CD14-positive monocyte (primary cell): ENCODE data around the gene RALY. TPM values are rescaled to one million over a fixed set of nuclear protein-coding genes. Genes with fewer than 3 reads are reported as not detected.
A peak's percentile ranks its signal among the peaks of the same experiment; 100 is the strongest.

Source experiments
- DNase-seq, 3 donors: peaks; one replicate each; pipeline ENCODE4 v3.0.0-alpha.2; 2011 to 2022
- H2AFZ ChIP-seq: 2 replicates; pipeline ENCODE4 v1.6.0; 2012; ENCODE audit warnings: mild to moderate bottlenecking, low read depth, low read length, inconsistent platforms; ENCODE audit not compliant: insufficient read depth, poor library complexity, severe bottlenecking
- H3K27ac ChIP-seq, 2 donors: 1 replicate in 1 of 2; 2 replicates in 1 of 2; pipeline ENCODE4 v1.5.1; 2012 to 2013; ENCODE audit warnings: low read length in 2 of 2, control low read depth in 1 of 2, inconsistent platforms in 1 of 2, low read depth in 1 of 2, mild to moderate bottlenecking in 1 of 2
- H3K27me3 ChIP-seq, 2 donors: one replicate each; pipeline versions ENCODE4 v1.6.0 to v1.6.1; 2011 to 2013; ENCODE audit warnings: low read length in 2 of 2; ENCODE audit not compliant: control insufficient read depth in 2 of 2, insufficient read depth in 2 of 2
- H3K36me3 ChIP-seq, 2 donors: replicated peaks in 1 of 2; 1 replicate in 1 of 2; 2 replicates in 1 of 2; pipeline versions ENCODE4 v1.5.1 to v1.6.1; 2012 to 2013; ENCODE audit warnings: low read length in 2 of 2, control low read depth in 1 of 2, inconsistent platforms in 1 of 2, mild to moderate bottlenecking in 1 of 2; ENCODE audit not compliant: insufficient read depth in 2 of 2, control insufficient read depth in 1 of 2
- H3K4me1 ChIP-seq, 2 donors: 1 replicate in 1 of 2; 2 replicates in 1 of 2; pipeline versions ENCODE4 v1.5.1 to v1.6.1; 2012 to 2013; ENCODE audit warnings: low read length in 2 of 2, control low read depth in 1 of 2, inconsistent platforms in 1 of 2, mild to moderate bottlenecking in 1 of 2, moderate library complexity in 1 of 2; ENCODE audit not compliant: insufficient read depth in 2 of 2, control insufficient read depth in 1 of 2
- H3K4me2 ChIP-seq: replicated peaks from 2 replicates; pipeline ENCODE3; 2012; ENCODE audit warnings: low read length, moderate library complexity, mild to moderate bottlenecking; ENCODE audit not compliant: poor library complexity, severe bottlenecking; ENCODE audit errors: extremely low read depth
- H3K4me3 ChIP-seq, 3 experiments: fragments of 200-600 bp in 1 of 3; sonication (generic) in 1 of 3; replicated peaks in 1 of 3; 1 replicate in 2 of 3; 2 replicates in 1 of 3; pipeline ENCODE4 v1.5.1; 2011 to 2013; ENCODE audit warnings: low read length in 3 of 3, mild to moderate bottlenecking in 3 of 3, control low read depth in 2 of 3, low read depth in 2 of 3, inconsistent platforms in 1 of 3, moderate library complexity in 1 of 3
- H3K79me2 ChIP-seq: 2 replicates; pipeline ENCODE4 v1.6.0; 2012; ENCODE audit warnings: mild to moderate bottlenecking, control low read depth, inconsistent platforms, low read length, moderate library complexity; ENCODE audit not compliant: insufficient read depth
- H3K9ac ChIP-seq: 2 replicates; pipeline ENCODE4 v1.6.0; 2017; ENCODE audit warnings: low read length, mild to moderate bottlenecking; ENCODE audit not compliant: insufficient read depth, poor library complexity, severe bottlenecking
- H3K9me3 ChIP-seq, 2 donors: replicated peaks in 1 of 2; 1 replicate in 1 of 2; 2 replicates in 1 of 2; pipeline versions ENCODE4 v1.5.1 to v1.6.1; 2012 to 2013; ENCODE audit warnings: low read length in 2 of 2, control low read depth in 1 of 2; ENCODE audit not compliant: control insufficient read depth in 1 of 2, insufficient read depth in 1 of 2
- H4K20me1 ChIP-seq: 2 replicates; pipeline ENCODE4 v1.6.0; 2012; ENCODE audit warnings: mild to moderate bottlenecking, low read length, control low read depth, moderate library complexity; ENCODE audit not compliant: insufficient read depth
- H3K27ac Mint-ChIP-seq, 7 donors: one replicate each; pipeline ENCODE4 v1.8.0; 2020; ENCODE audit warnings: mild to moderate bottlenecking in 7 of 7, mixed read lengths in 7 of 7, moderate library complexity in 6 of 7, inconsistent platforms in 2 of 7
- H3K27me3 Mint-ChIP-seq, 3 donors: one replicate each; pipeline ENCODE4 v1.8.0; 2021 to 2022; ENCODE audit warnings: low read depth in 3 of 3, mild to moderate bottlenecking in 3 of 3, mixed read lengths in 3 of 3, moderate library complexity in 3 of 3, inconsistent platforms in 1 of 3
- H3K36me3 Mint-ChIP-seq, 2 donors: one replicate each; pipeline ENCODE4 v1.8.0; 2020; ENCODE audit warnings: mixed read lengths in 2 of 2, inconsistent platforms in 1 of 2, mild to moderate bottlenecking in 1 of 2
- H3K4me1 Mint-ChIP-seq: one replicate; pipeline ENCODE4 v1.8.0; 2020; ENCODE audit warnings: mild to moderate bottlenecking, mixed read lengths
- H3K4me3 Mint-ChIP-seq, 2 donors: one replicate each; pipeline ENCODE4 v1.8.0; 2020; ENCODE audit warnings: mild to moderate bottlenecking in 2 of 2, mixed read lengths in 2 of 2, moderate library complexity in 1 of 2
- H3K9me3 Mint-ChIP-seq, 7 donors: one replicate each; pipeline ENCODE4 v1.8.0; 2020 to 2022; ENCODE audit warnings: mixed read lengths in 7 of 7, mild to moderate bottlenecking in 6 of 7, moderate library complexity in 6 of 7, inconsistent platforms in 2 of 7
- WGBS: methylation state at CpG from one replicate; pipeline ENCODE4 v1.1.5; 2013; ENCODE audit warnings: missing lambda C conversion rate; ENCODE audit not compliant: insufficient coverage; 5-methylcytosine and 5-hydroxymethylcytosine counted together
- intact Hi-C, 2 donors: fragments of 100-400 bp; cut with micrococcal nuclease; formaldehyde crosslinking; loops; one replicate each; pipeline versions ENCODE4 v1.15.0 to v1.15.1; 2023
- polyA plus RNA-seq, 3 donors: library from polyadenylated mRNA; depleted of rRNA in 1 of 3; unstranded in 2 of 3; stranded (reverse) in 1 of 3; fragments of 300-500 nt in 2 of 3; fragments of >200 nt in 1 of 3; fragmentation: Illumina TruSeq in 2 of 3; gene quantifications; 1 replicate in 2 of 3; 2 replicates in 1 of 3; pipeline ENCODE4 v1.2.3, GENCODE V29; 2012 to 2021
- TF ChIP-seq, protein P1 (sequence below): fragments of 200-600 bp; IDR thresholded peaks from one replicate; pipeline ENCODE4 v1.8.0; 2022; ENCODE audit warnings: antibody characterized with exemption, mild to moderate bottlenecking

Gene RALY
- polyA plus RNA-seq, 3 donors, result 88.4 to 154 (median 152) TPM

- Histone ChIP-seq H3K9ac (no peak overlapping the region), H3K9me3 (peaks cover 24 to 26% of the 10 kb centered on the region in 2 donors), H2AFZ (no peak overlapping the region), H3K27me3 (no peaks in the 10 kb centered on the region), H3K27ac (no peak overlapping the region), H4K20me1 (no peaks in the 10 kb centered on the region), H3K4me3 (no peak overlapping the region), H3K4me2 (no peak overlapping the region), H3K79me2 (no peaks in the 10 kb centered on the region), H3K36me3 (no peaks in the 10 kb centered on the region), H3K4me1 (no peaks in the 10 kb centered on the region)
- Mint-ChIP-seq H3K4me1 (no peaks in the 10 kb centered on the region), H3K4me3 (no peak overlapping the region), H3K36me3 (no peaks in the 10 kb centered on the region), H3K27ac (no peak overlapping the region), H3K27me3 (peaks cover 0 to 5% (median 3%) of the 10 kb centered on the region in 3 donors), H3K9me3 (peaks cover 23 to 32% (median 29%) of the 10 kb centered on the region in 7 donors)
- peak in 1 of 3 donors; percentile 18 for DNase-seq
- intact Hi-C loops, result no loop called here
- TF ChIP-seq, protein P1, sequence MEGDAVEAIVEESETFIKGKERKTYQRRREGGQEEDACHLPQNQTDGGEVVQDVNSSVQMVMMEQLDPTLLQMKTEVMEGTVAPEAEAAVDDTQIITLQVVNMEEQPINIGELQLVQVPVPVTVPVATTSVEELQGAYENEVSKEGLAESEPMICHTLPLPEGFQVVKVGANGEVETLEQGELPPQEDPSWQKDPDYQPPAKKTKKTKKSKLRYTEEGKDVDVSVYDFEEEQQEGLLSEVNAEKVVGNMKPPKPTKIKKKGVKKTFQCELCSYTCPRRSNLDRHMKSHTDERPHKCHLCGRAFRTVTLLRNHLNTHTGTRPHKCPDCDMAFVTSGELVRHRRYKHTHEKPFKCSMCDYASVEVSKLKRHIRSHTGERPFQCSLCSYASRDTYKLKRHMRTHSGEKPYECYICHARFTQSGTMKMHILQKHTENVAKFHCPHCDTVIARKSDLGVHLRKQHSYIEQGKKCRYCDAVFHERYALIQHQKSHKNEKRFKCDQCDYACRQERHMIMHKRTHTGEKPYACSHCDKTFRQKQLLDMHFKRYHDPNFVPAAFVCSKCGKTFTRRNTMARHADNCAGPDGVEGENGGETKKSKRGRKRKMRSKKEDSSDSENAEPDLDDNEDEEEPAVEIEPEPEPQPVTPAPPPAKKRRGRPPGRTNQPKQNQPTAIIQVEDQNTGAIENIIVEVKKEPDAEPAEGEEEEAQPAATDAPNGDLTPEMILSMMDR, result no peak
- WGBS, result 83% methylated on average over 1 of the region's 5 CpGs
These were observed 48.2 kb upstream of the RALY start for GRCh38 chr20:33945391-33946081.

GRCh38 chr20:33947709-33948295, 45.9 kb upstream of the RALY start:
- Mint-ChIP-seq H3K27ac (no peak overlapping the region), H3K9me3 (peaks cover 24 to 33% (median 31%) of the 10 kb centered on the region in 7 donors), H3K36me3 (no peaks in the 10 kb centered on the region), H3K27me3 (peaks cover 0 to 3% (median 2%) of the 10 kb centered on the region in 3 donors), H3K4me1 (no peaks in the 10 kb centered on the region), H3K4me3 (no peak overlapping the region)
- WGBS, result 0% methylated on average over 1 of the region's 2 CpGs
- Histone ChIP-seq H3K4me1 (no peaks in the 10 kb centered on the region), H3K4me3 (no peak overlapping the region), H3K4me2 (no peak overlapping the region), H3K79me2 (no peaks in the 10 kb centered on the region), H3K9ac (no peak overlapping the region), H3K9me3 (peaks cover 24 to 26% of the 10 kb centered on the region in 2 donors), H2AFZ (no peak overlapping the region), H4K20me1 (no peaks in the 10 kb centered on the region), H3K36me3 (no peaks in the 10 kb centered on the region), H3K27ac (no peak overlapping the region), H3K27me3 (no peaks in the 10 kb centered on the region)
- TF ChIP-seq, protein P1, result peak; percentile 56
- DNase-seq, result peak; percentile 18 to 34 (median 19)
- intact Hi-C loops, result no loop called here
